ENCODE measurements around the gene STAP1. TPM values are rescaled to one million over a fixed set of nuclear protein-coding genes. Genes with fewer than 3 reads are reported as not detected.

Gene STAP1
- total RNA-seq, 1 experiment from 2014 or later: not detected

DNA sequence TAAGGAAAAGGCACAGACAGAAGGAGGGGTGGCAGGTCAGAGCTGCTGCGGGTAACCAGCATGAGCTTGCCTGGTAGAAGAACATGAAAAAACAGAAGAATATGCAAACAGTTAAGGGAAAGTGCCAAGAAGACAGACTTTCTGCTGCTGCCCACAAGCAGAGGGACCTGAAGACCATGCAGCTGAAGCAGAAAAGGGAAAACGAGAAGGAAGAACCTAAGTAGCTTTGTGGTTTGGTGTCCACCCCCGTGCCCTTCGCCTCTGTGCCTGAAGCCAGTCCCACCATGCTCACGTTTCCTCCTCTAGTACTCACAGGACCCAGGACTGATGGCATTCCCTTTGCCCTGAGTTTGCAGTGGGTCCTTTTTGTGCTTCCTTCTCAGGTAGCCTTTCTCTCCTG, 79.6 kb downstream of the STAP1 start:
- Histone ChIP-seq H3K27me3 (ENCODE audit: insufficient read depth, low read length) (no peaks in the 10 kb centered on the region), H4K8ac (replicated peaks; ENCODE audit: insufficient read length, low read depth, low read length) (no peak overlapping the region), H2BK12ac (ENCODE audit: insufficient read length, low read depth, low read length) (no peak overlapping the region), H3K4ac (ENCODE audit: low read depth, low read length) (no peak overlapping the region), H2BK20ac (ENCODE audit: low read depth, low read length, poor library complexity, severe bottlenecking) (no peak overlapping the region), H3K4me2 (ENCODE audit: insufficient read depth, insufficient read length, low read length) (no peak overlapping the region), H3K27ac (ENCODE audit: insufficient read length, low read depth, low read length) (no peak overlapping the region), H3K79me1 (ENCODE audit: insufficient read depth, low read depth, low read length, poor library complexity, severe bottlenecking) (no peaks in the 10 kb centered on the region), H2BK15ac (ENCODE audit: low read depth, low read length) (no peak overlapping the region), H2BK5ac (ENCODE audit: insufficient read length, low read length) (no peak overlapping the region), H3K4me1 (ENCODE audit: insufficient read depth, low read length) (no peaks in the 10 kb centered on the region), H2BK120ac (ENCODE audit: low read depth, low read length, poor library complexity, severe bottlenecking) (no peak overlapping the region), H2AFZ (ENCODE audit: low read length) (no peak overlapping the region), H3K9ac (ENCODE audit: extremely low read depth, insufficient read length, low read length) (no peak overlapping the region), H4K5ac (ENCODE audit: insufficient read length, low read depth, low read length) (no peak overlapping the region), H3K18ac (ENCODE audit: insufficient read length, low read depth, low read length) (no peak overlapping the region), H3K23ac (ENCODE audit: insufficient read length, low read depth, low read length) (no peak overlapping the region), H3T11ph (ENCODE audit: low read length) (no peak overlapping the region), H3K23me2 (ENCODE audit: insufficient read length, low read depth, low read length, poor library complexity, severe bottlenecking) (no peaks in the 10 kb centered on the region), H3K9me3 (ENCODE audit: control insufficient read depth, low read depth, low read length) (no peaks in the 10 kb centered on the region), H3K14ac (ENCODE audit: insufficient read depth, low read length) (no peak overlapping the region), H4K91ac (ENCODE audit: insufficient read length, low read depth, low read length) (no peak overlapping the region), H3K79me2 (ENCODE audit: insufficient read depth, low read length) (no peaks in the 10 kb centered on the region), H3K56ac (ENCODE audit: insufficient read length, low read depth, low read length) (no peak overlapping the region), H2AK5ac (ENCODE audit: insufficient read length, low read length) (no peak overlapping the region), H4K20me1 (ENCODE audit: control insufficient read depth, insufficient read depth, insufficient read length) (no peaks in the 10 kb centered on the region)
- H3K36me3 Mint-ChIP-seq (ENCODE audit: insufficient read depth in 1 of 3, low read depth in 3 of 3): peaks cover 35 to 61% (median 49%) of the 10 kb centered on the region in 3 experiments
- no peak for DNase-seq
- no peak overlapping the region; a peak in 1 of 7 replicates for H3K27ac Mint-ChIP-seq
- no peaks in the 10 kb centered on the region for H3K4me1 Mint-ChIP-seq
- WGBS (ENCODE audit: extremely low coverage, insufficient read length, low lambda C conversion rate): no CpG with 5 or more reads among the region's 5 CpGs
- no peak for TF ChIP-seq CTCF (conservative IDR thresholded peaks at IDR 0.05)
- H3K4me3 Mint-ChIP-seq: no peak overlapping the region
- H3K27me3 Mint-ChIP-seq (ENCODE audit: low read depth): no peaks in the 10 kb centered on the region
- H3K9me3 Mint-ChIP-seq: peaks cover 10 to 13% of the 10 kb centered on the region in 2 experiments
